Measurements from ENCODE around the gene KIAA1549.

KIAA1549 gene

DNA sequence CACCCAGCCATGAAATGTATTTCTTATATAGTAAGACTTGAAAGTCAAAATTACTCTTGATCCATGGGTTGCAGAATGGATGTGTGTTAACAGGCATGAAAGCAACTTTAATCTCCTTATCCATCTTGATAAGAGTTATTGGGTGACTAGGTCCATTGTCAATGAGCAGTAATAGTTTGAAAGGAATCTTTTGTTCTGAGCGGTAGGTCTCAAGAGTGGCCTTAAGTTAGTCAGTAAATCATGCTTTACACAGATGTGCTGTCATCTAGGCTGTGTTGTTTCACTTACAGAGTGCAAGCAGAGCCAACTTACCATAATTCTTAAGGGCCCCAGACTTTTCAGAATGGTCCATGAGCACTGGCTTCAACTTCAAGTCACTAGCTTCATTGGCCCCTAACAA, 51.2 kb downstream of the KIAA1549 start:
- Histone ChIP-seq H3K36me3 (replicated peaks; ENCODE audit: low read depth, low read length) (no peaks in the 10 kb centered on the region), H3K27me3 (ENCODE audit: low read depth, low read length) (no peaks in the 10 kb centered on the region), H3K4me3 (ENCODE audit: low read length) (no peak overlapping the region), H3K4me1 (ENCODE audit: low read length) (peaks cover 7% of the 10 kb centered on the region), H3K79me2 (ENCODE audit: low read length) (no peaks in the 10 kb centered on the region), H4K20me1 (ENCODE audit: insufficient read depth, low read length) (no peaks in the 10 kb centered on the region), H3K27ac (ENCODE audit: low read length) (no peak overlapping the region), H3K9me3 (ENCODE audit: insufficient read depth, low read length) (no peaks in the 10 kb centered on the region), H2AFZ (ENCODE audit: low read depth, low read length) (no peak overlapping the region), H3K4me2 (ENCODE audit: low read length) (no peak overlapping the region), H3K9ac (ENCODE audit: low read length) (no peak overlapping the region)
- TF ChIP-seq CTCF (IDR thresholded peaks at IDR 0.05; ENCODE audit: low read depth, low read length) (no peak), EZH2phosphoT487 (IDR thresholded peaks at IDR 0.05; ENCODE audit: low read depth) (no peak)

- no peaks in the 10 kb centered on the region for H3K79me2 ChIP-seq (ENCODE audit: low read length)
- no peaks in the 10 kb centered on the region for H3K36me3 ChIP-seq (replicated peaks; ENCODE audit: low read depth, low read length)
- no peak overlapping the region for H3K4me3 ChIP-seq (ENCODE audit: low read length)
- H3K27ac ChIP-seq (ENCODE audit: low read length), result no peak overlapping the region
- H3K27me3 ChIP-seq (ENCODE audit: low read depth, low read length), result no peaks in the 10 kb centered on the region
- no peaks in the 10 kb centered on the region for H4K20me1 ChIP-seq (ENCODE audit: insufficient read depth, low read length)
- no peak overlapping the region for H3K9ac ChIP-seq (ENCODE audit: low read length)
- no peak for TF ChIP-seq EZH2phosphoT487 (IDR thresholded peaks at IDR 0.05; ENCODE audit: low read depth)
- no peak for TF ChIP-seq CTCF (IDR thresholded peaks at IDR 0.05; ENCODE audit: low read depth, low read length)
- H3K4me1 ChIP-seq (ENCODE audit: low read length), result peaks cover 7% of the 10 kb centered on the region
- H3K4me2 ChIP-seq (ENCODE audit: low read length), result no peak overlapping the region
- H3K9me3 ChIP-seq (ENCODE audit: insufficient read depth, low read length), result no peaks in the 10 kb centered on the region
- H2AFZ ChIP-seq (ENCODE audit: low read depth, low read length), result no peak overlapping the region
These were observed 55.0 kb downstream of the KIAA1549 start for GRCh38 chr7:138926241-138926612.

GRCh38 chr7:138924501-138925225, 56.5 kb downstream of the KIAA1549 start:
- Histone ChIP-seq H3K27ac (ENCODE audit: low read length) (no peak overlapping the region), H3K27me3 (ENCODE audit: low read depth, low read length) (no peaks in the 10 kb centered on the region), H2AFZ (ENCODE audit: low read depth, low read length) (no peak overlapping the region), H3K4me1 (ENCODE audit: low read length) (peaks cover 7% of the 10 kb centered on the region), H3K79me2 (ENCODE audit: low read length) (no peaks in the 10 kb centered on the region), H4K20me1 (ENCODE audit: insufficient read depth, low read length) (no peaks in the 10 kb centered on the region), H3K9me3 (ENCODE audit: insufficient read depth, low read length) (no peaks in the 10 kb centered on the region), H3K36me3 (replicated peaks; ENCODE audit: low read depth, low read length) (no peaks in the 10 kb centered on the region), H3K4me3 (ENCODE audit: low read length) (no peak overlapping the region), H3K4me2 (ENCODE audit: low read length) (no peak overlapping the region), H3K9ac (ENCODE audit: low read length) (no peak overlapping the region)
- no peak for TF ChIP-seq CTCF (IDR thresholded peaks at IDR 0.05; ENCODE audit: low read depth, low read length)
- TF ChIP-seq EZH2phosphoT487 (IDR thresholded peaks at IDR 0.05; ENCODE audit: low read depth), result no peak

- H3K79me2 ChIP-seq (ENCODE audit: low read length), result no peaks in the 10 kb centered on the region
- H3K27ac ChIP-seq (ENCODE audit: low read length), result no peak overlapping the region
- no peak overlapping the region for H3K9ac ChIP-seq (ENCODE audit: low read length)
- H3K4me1 ChIP-seq (ENCODE audit: low read length), result peaks cover 6% of the 10 kb centered on the region
- H3K27me3 ChIP-seq (ENCODE audit: low read depth, low read length), result no peaks in the 10 kb centered on the region
- no peaks in the 10 kb centered on the region for H4K20me1 ChIP-seq (ENCODE audit: insufficient read depth, low read length)
- no peaks in the 10 kb centered on the region for H3K36me3 ChIP-seq (replicated peaks; ENCODE audit: low read depth, low read length)
- H3K9me3 ChIP-seq (ENCODE audit: insufficient read depth, low read length), result no peaks in the 10 kb centered on the region
- no peak overlapping the region for H2AFZ ChIP-seq (ENCODE audit: low read depth, low read length)
- no peak overlapping the region for H3K4me2 ChIP-seq (ENCODE audit: low read length)
- no peak overlapping the region for H3K4me3 ChIP-seq (ENCODE audit: low read length)
- TF ChIP-seq EZH2phosphoT487 (IDR thresholded peaks at IDR 0.05; ENCODE audit: low read depth) (no peak), CTCF (IDR thresholded peaks at IDR 0.05; ENCODE audit: low read depth, low read length) (no peak)
These were observed 59.9 kb downstream of the KIAA1549 start for GRCh38 chr7:138921277-138921676.

All from OCI-LY3 (cell line).